Inferior parietal cortex (tissue), 1 donor: ENCODE measurements around the gene STXBP6.
"Not testable (repeated sequence)": the region's sequence is repeated elsewhere in the genome, so short reads cannot be mapped to it uniquely, and the experiment has no call there.

Experiments used
- DNase-seq: peaks from one replicate; pipeline ENCODE4 v3.0.0-alpha.2; 2016; ENCODE audit errors: extremely low spot score

STXBP6 gene

DNA sequence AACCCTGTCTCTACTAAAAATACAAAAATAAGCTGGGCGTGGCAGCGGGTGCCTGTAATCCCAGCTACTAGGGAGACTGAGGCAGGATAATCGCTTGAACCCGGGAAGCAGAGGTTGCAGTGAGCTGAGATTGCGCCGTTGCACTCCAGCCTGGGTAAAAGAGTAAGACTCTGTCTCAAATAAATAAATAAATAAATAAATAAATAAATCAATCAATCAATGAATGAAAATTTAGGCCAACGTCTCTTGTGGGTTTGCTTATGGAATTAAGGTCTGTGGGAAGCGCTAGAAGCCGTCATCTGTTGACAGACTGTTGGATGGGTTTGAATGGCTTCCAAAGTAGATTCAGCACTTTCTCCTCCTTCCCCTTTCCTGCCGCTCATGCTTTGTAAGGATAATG is 246.5 kb downstream of the STXBP6 start:
- DNase-seq = not testable (repeated sequence)

DNA sequence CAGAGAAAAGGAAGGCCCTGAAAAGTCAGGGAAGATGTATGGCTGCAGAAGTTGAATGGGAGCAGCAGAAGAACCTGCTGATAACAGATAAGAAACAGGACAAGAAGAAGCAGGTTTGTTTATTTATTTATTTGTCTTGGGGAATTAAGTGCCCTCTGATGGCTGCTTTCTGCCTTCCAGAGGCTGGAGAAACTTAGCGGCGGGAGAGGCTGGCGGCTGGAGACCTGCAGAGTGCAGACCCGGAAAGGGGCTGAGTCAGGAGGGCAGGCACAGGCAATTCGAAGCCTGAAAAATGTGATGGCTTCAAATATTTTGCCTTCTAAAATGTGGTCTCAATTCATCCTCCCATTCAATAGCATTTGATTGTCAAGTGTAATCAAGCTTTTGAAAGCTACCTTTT is 247.7 kb downstream of the STXBP6 start:
- DNase-seq = no peak

DNA sequence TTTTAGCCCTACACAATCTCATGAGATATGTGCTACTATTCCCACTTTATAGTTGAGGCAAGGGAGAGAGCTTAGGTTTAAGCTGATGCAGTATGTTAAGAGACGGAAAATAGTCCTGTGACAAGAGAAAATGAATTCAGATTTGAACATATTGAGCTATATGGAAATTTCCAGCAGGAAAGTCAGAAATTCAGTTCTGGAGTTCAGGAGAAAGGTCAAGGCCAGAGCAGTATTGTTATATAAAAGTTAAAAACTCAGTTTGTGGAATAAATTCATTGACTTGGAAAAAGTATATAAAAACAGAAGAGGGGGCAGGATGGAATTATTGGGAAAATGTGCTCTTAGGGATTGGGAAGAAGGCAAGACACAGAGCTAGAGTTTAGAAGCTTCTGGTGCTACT is 248.9 kb downstream of the STXBP6 start:
- DNase-seq = no peak

DNA sequence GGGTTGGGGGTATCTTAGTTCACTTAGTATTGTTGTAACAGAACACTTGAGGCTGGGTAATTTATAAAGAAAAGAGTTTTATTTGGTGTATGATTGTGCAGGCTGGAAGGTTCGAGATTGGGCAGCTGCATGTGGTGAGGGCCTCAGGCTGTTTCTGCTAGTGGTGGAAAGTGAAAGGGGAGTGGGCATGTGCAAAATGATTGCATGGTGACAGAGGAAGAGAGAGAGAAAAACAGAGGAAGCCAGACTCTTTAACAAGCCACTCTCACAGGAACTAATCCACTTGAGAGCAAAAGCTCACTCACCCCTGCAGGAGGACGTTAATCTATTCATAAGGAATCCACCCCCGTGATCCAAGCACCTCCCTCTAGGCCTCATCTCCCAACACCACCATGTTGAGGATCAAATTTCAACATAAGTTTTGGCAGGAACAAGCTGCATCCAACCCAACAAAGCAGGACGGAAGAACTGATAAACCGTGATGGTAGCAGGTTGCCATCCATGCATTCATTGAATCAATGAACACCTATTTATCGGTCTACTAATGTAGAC is 251.0 kb downstream of the STXBP6 start:
- no peak for DNase-seq

DNA sequence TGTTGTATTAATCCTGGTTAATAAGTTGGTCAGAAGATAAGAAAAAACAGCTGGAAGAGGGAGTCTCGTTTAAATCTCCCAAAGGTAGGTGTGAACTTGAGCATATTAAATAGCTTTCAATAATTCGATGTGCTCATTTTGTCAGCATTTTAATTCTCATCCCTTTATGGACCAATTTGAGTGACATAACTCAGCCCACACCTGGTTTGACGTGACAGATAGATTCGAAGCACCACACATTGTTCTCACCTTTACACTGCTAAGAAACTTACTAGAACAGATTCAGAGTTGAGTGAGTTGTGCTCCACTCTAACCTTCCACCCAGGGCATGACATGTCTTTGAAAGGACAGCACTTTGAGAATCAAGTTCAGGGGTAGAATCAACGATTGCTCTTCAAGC is 254.5 kb downstream of the STXBP6 start:
- no peak for DNase-seq

DNA sequence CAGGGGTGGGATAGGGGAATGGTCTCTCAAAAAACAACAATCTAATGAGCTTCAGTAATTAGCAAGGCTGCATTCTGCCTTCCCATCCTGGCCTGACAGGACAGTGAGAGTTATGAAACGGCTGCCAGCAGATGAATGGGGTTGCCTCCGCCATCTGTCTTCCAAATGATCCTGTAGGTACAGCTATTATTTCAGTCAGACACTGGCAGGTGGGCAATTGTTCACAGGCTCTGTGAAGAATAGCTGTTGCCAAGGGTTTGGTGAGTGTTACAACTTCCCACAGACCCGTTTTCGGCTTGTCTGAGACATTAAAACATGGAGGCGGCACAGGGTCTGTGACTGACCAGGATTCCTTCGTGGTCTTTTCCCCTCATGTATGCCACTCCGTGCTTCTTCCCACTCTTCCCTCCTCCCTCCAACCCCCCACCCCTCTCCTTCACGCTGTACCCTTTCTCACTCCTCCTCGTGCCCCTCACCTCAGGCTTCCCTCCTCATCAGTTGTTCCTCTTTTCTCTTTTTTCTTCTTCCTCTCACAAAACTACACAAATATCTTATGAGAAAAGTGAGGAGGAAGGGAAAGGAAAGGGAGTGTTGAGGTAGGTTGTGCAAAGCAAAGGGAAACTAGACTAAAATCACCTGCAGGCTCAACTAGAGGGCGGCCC is 255.2 kb downstream of the STXBP6 start:
- DNase-seq = no peak

DNA sequence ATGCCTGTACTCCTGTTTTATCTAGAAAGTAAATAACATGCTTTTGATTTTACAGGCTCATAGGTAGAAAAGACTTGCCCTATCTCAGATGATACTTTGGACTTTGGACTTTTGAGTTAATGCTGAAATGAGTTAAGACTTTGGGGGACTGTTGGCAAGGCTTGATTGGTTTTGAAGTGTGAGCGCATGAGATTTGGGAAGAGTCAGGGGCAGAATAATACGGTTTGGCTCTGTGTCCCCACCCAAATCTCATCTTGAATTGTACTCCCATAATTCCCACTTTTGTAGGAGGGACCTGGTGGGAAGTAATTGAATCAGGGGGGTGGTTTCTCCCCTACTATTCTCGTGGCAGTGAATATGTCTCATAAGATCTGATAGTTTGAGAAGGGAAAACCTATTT is 259.8 kb downstream of the STXBP6 start:
- no peak for DNase-seq

DNA sequence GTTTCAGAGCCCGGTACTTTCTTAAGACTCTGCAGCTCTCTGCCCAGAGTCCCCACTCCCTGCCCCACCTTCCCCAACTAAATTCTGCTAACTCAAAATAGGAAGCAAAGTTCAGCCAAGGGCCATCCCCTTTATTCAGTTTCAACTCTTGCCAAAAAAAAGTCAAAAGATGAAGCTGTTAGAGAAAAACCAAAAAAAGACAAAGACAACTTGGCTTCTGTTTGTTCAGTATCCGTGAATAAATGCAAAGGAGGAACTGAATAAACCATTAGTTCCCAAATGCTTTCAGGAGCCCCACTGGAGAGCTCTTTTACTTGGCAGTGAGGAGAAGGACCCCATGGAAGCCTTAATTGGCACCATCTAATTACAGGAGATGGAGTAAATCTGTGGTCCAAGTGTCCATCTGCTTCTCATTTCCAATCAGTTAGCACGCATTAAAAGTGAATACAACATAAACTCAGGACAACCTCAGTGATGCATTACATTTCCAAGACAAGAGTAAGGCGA is 260.5 kb downstream of the STXBP6 start:
- DNase-seq = no peak

DNA sequence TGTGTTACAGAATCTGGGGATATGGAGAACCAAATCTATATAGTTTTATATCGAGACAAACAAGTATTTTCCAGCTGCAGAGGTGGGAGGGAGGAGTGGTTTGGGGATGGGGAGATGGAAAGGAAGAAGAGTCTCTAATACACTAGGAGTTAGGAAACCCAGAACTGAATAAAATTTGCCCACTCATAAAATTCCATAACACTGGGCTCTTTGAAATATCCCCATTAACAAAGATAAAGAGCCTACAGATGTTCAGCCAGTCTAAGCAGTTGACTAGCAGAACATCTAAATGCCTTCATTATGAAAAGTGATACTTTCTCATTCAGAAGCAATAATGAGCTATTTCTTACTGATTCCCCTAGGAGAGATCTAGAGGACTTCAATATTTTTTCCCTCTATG is 264.2 kb downstream of the STXBP6 start:
- DNase-seq = no peak

DNA sequence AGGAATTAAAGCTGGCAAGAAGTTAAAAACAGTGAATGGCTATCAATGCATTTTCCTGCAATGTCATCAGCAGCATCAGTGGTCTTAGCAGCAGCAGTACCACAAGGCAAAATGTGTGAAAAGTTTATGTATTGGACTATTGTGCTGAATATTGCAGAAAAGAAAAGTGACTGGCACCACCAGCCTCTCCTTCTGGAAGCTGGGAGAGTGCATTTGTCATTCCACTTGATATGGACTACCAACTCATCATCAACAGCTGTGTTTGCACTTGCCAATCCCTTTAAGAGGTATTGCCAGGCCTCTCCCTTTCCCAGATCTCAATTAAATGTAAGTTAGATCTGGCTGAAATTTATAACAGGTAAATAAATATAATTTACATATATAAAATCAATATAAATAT is 265.0 kb downstream of the STXBP6 start:
- DNase-seq = no peak

DNA sequence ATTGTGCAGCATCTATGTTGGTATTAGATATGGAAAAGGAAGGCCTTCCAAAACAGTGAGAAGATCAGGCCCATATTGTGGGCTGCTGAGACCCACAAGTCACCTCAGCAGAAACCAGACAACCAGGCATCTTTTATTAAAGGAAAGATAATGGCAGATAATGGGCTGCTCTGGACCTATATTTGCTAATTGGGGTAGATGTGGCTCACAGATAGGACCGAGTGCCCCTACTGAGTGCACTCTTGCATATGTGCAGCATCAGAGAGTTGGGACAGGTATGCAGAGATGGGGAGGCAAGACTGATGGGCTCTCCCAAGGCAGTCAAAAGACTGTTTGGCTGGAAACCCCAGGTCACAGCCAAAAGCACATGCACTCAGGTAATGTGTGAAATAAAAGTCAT is 266.2 kb downstream of the STXBP6 start:
- no peak for DNase-seq

DNA sequence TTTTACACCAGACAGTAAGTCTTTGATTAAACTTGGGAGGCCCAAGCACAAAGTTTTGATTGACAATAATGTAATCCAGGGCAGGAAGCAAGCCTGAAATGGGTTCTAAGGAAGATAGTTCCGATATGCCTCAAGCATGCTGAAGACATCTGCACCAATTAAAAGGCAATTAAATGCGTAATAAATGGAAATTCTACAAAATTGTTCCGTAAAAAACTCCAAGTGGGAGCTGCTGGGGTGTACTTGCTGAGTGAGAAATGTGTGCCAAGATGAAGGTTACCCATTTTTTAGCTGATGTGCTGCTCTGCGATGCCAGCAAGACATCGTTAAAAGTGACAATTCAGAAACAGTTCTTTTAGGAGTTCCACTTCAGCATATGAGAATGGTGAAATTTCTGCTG is 269.7 kb downstream of the STXBP6 start:
- no peak for DNase-seq

DNA sequence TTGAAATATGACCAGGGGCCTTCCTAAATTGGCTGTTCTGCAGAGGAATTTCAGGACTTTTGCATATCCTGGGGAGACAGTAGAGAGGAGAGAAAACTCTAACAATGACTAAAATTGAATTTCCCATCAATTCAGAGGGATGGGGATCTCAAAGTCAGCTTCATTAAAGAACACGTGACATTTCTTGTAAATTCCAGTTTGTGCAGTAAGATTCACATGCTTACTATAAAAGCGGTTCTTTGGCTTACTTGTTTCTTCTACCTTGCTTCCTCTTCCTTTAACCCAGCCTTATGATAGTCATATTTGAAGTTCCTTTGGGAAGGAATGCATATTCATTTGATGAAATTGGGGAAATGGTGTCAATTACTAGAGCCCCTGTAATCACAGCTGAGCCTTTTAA is 272.3 kb downstream of the STXBP6 start:
- DNase-seq = no peak

DNA sequence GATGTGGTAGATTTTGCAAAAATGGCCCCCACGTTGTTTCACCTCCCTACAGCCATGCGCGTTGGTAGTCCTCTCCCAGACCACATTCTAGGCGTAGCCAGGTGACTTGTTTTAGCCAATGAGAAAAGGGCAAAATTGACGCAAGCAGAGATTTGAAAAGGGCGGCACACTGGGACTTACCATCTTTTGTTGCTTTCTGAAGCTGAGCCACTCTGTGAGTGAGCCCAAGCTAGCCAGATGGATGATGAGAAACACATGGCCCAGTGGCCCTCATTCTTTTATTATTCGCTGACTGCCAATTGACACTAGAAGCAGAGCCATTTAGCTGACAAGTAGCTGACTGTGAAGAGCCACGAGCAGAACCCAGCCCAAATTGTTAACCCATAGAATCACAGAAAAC is 274.0 kb downstream of the STXBP6 start:
- no peak for DNase-seq

DNA sequence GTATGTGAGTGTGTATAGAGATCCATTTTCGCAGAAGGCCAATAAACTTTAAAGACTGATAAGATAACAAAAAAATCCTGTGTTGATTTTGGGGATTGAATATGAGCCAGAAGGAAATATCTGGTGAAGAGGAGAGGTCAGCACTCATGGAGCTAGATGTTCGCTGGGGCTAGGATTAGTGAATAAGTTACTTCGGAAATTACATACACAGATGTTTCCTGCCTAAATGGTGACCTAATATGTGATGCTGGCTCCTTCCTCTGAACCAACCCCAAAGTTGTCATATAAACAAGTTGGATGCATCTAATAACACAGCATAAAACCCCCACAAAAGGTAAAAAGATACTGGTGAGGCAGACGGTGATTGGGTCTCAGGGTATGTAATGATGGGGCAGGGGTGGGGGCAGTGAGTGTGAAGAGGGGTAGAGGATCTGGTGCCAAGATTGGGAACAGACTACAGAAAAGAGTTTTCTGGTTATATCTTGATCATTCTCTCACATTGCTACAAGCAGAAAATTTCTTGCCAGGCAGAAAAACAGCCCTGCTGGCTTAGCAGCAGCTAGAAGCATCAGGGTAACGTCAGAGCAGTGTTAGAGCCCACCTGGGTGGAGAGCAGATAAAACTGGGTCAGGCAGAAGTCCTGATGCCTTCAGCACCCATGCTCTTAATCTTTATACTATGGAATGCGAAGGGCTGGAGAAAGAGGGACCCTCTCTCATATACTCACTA is 275.6 kb downstream of the STXBP6 start:
- no peak for DNase-seq

DNA sequence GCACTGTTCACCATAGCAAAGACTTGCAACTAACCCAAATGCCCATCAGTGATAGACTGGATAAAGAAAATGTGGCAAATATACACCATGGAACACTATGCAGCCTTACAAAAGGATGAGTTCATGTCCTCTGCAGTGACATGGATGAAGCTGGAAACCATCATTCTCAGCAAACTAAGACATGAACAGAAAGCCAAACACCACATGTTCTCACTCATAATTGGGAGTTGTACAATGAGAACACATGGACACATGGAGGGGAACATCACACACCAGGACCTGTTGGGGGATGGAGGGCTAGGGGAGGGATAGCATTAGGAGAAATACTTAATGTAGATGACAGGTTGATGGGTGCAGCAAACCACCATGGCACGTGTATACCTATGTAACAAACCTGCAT is 276.4 kb downstream of the STXBP6 start:
- not testable (repeated sequence) for DNase-seq

DNA sequence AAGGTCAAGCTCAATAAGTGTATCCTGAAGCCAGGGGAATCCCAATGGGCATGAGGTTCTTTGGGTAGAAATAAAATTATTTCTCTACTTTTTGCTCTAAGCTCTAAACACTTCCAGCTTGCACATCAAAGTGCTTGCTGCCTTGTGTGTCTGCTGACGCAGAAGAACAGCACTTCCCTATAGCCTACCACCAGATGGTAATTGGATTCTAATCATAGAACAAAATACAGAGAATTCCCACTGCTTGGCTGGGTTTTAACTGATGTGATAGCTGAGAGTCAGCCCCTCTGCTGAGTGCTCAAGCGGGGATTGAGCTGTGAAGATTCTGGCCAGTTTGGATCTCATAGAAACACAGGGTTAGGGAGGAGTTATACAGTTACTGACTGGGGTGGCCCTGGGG is 283.5 kb downstream of the STXBP6 start:
- no peak for DNase-seq

DNA sequence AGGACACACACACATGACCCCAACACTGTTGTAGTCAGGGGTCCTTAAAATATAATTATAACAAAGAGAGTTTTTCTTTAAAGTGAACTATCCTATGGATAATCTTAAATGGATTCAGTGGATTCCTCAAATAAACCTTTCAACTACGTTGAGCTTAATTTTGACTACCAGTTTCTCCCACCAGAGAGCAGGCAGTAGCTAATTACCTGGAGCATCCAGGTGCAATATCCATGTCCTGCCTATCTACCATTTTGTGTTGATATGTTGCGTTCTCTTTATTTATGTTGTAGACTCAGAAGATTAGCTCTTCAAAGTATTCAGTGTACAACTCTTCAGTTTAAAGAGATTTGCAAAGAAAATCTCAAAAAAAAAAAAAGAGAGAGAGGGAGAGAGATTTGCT is 288.8 kb downstream of the STXBP6 start:
- DNase-seq = no peak
